T47D (cell line): ENCODE data around the gene TNKS1BP1.

ENCODE experiments used
- DNase-seq, 2 experiments: peaks; one replicate each; pipeline versions ENCODE4 v3.0.0 to v3.0.0-alpha.2; 2011 to 2012; ENCODE audit warnings: low read depth in 1 of 2, low spot score in 1 of 2
- JUND ChIP-seq: IDR thresholded peaks from 2 replicates; pipeline ENCODE4 v1.6.1; 2012; ENCODE audit warnings: low read depth
- in situ Hi-C: cut with HindIII; loops from 2 replicates; pipeline ENCODE4 v1.10.0; 2016; ENCODE audit warnings: low sequenced_read_pairs, low pct_unique_long_range_greater_than_20kb

Gene TNKS1BP1

DNA sequence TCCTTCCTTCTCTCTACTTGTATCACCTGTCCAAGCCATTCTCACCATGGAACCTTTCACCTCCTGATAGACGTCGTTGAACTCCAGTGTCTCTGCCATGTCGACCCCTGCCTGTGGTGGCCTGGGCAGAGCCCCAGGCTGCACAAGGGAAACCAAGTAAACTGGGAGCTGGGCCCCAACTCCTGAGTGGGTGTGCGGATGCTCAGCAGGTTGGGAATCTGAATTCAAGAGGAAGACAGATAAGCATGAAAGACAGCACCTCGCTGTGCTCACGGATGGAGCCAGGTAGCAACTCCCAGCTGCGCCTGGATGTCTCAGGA, 10.2 kb upstream of the TNKS1BP1 start:
- no peak for TF ChIP-seq JUND
- no peak for DNase-seq
- in situ Hi-C loops = no loop called here

DNA sequence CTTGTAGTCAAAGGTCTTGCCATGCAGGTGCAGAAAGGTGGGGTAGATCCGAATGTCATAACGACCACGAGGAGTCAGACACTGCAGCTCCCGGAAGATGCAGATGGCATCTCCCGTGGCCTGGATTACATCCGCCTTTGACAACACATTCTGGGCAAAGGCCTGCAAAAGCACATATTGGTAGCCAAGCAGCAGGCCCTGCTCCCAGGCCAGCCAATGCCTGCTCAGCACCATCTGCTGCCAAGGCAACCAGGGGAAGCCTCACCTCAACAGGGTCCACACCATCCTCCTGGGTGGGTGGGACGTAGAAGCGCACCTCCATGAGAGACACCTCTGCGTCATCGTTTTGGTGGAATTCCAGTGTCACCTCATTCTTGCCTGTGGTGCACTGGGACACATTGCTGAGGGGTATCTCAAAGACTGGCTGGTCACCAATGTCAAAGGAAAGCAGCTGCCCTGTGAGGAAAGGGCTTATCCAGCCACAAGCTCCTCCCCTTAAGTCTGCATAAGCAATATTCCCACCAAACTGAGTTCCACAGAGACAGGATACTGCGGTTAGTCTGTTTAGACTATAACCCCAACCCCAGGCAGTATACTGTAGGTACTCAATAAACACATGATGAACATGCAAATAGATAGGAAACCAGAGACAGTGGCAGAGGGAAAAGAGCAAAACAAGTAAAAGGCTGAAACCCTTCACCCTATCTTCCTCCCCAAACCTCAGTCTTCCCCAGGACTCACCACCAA, 8.1 kb upstream of the TNKS1BP1 start:
- DNase-seq = no peak
- no peak for TF ChIP-seq JUND
- in situ Hi-C loops = no loop called here

DNA sequence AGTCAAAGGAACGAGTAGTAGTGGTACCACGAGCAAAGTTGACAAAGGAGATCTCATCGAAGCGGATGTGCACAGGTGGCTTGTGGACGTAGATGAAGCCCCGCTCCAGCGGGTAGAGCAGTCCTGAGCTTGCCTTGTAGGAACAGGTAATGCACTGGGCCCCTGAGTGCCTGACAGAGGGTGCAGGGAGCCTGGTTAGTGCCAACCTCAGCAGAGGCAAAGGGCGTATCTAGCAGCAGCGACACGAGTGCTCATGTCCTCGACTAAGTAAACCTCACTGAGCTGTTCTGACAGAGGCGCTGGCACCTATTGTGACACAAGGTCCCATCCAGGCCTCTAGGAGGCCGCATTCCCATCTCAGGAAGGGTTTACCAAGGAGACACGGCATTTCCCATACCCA, 7.0 kb upstream of the TNKS1BP1 start:
- TF ChIP-seq JUND = no peak
- in situ Hi-C loops = no loop called here
- no peak for DNase-seq

GRCh38 chr11:57330029-57330428, 5.3 kb upstream of the TNKS1BP1 start:
- in situ Hi-C loops = no loop called here
- TF ChIP-seq JUND = no peak
- no peak for DNase-seq

GRCh38 chr11:57327721-57328120, 3.0 kb upstream of the TNKS1BP1 start:
- TF ChIP-seq JUND = no peak
- DNase-seq = no peak
- in situ Hi-C loops = no loop called here

GRCh38 chr11:57325735-57326048, 940 bp upstream of the TNKS1BP1 start:
- no peak for TF ChIP-seq JUND
- in situ Hi-C loops = no loop called here
- DNase-seq = peak; percentile 41 to 68

DNA sequence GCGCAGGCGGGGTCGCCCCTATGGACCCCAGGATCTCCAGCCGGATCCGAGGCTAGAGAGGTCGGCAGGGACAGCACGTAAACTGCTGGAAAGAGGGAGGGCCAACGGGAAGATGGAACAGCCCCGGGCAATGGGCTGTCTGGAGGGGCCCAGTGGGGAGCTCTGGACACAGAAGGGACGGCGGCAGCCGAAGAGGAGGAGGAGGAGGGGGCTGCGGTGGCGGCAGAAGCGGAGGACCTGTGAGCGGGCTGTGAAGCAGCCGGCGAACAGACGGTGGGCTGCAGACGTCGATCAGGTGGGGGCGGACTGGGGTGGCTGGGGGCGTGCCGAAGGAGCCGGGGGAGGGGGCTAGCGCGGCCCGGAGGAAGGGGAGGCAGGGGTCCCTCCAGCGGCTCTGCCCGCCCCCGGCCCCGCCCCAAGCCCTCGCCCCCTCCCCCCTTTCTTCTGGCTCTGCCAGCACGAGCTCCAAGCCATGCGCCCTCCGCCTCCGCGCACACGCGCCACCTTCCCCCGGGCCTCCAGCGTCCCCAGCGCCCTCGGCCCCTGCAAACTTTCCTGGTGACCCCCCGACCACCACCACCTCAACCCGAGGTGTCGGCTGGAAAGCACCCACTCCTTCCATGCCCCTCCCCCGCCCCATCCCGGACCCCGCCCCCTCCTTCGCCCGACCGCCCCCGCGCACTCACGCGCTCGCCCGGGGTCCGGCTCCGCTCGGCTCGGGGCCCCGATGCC, 432 bp downstream of the TNKS1BP1 start:
- DNase-seq = peak; percentile 47 to 57
- in situ Hi-C loops = no loop called here

DNA sequence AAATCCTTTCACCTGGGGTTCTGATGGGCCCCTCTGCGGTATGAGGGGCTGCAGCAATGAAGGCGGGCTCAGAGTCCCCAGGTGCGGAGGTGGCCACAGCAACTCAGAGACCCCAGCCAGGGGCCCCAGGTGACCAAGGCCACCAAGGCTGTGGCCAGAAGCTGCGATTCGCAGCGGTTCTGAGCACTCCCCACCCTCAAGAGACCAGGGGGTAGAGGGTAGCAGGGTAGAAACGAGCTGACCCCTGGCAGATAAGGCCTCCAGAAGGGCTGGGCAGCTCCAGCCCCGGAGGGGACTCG, 948 bp downstream of the TNKS1BP1 start:
- no peak for TF ChIP-seq JUND
- in situ Hi-C loops = no loop called here
- DNase-seq = no peak

More for the DNA sequence above, 432 bp downstream of the TNKS1BP1 start:
- TF ChIP-seq JUND = no peak

DNA sequence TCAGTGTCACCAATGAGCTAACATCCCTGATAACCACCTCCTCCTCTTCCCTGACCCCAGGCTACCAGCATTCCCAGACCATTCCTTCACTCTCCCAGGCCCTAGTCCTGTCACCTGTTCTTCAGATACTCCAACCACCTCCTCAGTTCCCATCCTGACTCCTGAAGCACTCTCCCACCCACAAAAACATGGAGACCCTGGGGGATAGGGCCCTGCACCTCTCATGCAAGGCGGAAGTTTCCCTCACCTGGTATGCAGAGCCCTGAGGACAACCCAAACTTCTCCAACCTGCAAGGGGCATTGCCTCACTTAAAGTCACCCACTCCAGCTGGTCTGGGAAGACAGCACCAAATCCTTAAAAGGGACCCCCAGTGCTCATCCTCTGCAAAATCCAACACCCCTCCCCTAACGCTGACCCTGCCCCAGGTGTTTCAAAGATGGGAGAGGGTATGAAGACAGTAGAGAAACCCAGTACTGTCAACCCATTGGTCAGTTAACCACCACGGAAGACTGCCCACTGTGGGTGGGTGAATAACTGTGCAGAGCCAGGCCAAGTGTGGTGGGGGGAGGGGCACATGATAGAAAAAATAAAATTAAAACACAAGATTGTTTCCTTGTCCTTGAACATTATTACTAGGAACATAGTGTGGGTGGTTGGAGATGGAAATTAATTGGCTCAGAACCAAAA, 1.4 kb downstream of the TNKS1BP1 start:
- in situ Hi-C loops = no loop called here
- TF ChIP-seq JUND = no peak
- DNase-seq = peak; percentile 67 to 77

GRCh38 chr11:57322256-57323166, 2.2 kb downstream of the TNKS1BP1 start:
- DNase-seq = peak; percentile 98

DNA sequence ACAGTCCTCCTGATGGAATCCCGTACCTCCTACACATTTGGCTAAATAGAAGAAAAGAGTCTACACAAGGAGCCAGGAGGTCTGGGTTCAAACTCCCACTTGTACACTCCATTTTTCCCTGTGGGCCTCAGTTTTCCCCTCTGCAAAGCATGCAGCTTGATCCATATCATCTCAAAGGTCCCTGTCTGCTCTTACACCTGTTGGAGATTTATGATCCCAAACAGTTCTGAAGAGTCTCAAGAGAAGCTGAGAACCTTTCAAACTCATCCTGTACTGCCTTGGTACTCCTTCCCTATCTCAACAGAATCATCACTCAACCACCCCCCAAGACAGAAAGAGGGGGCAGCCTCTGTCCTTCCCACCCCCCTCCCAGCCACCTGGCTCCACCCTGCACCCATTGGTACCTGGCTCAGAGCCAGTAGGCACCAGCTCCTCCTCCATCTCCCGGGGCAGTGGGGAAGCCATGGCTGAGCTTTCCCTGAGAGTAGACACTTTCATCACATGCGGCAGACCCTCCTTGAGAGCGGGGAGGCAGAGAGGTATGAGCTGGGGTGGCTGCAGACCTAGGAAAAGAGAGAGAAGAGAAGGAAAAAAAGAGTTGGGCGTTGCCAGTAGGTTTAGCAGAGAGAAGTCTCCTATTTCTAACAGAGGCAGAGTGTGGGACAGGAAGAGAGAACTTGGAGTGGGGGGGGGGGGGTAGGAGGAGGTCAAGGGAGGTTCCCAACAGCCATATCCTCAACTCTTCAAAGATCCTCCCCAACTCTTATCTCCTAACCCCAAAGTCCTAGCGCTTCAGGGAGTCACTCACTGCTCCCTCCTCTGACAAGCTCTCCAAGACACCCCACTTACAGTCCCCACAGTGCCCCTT, 3.1 kb downstream of the TNKS1BP1 start:
- peak; percentile 67 to 81 for DNase-seq
- TF ChIP-seq JUND = no peak
- in situ Hi-C loops = no loop called here

More at GRCh38 chr11:57322256-57323166, 2.2 kb downstream of the TNKS1BP1 start:
- no peak for TF ChIP-seq JUND
- in situ Hi-C loops = no loop called here
